ENCODE measurements around the gene RPUSD3.

RPUSD3 gene

GRCh38 chr3:9812870-9813483, 30.8 kb downstream of the RPUSD3 start:
- Histone ChIP-seq H3K79me2 (ENCODE audit: control insufficient read depth, insufficient read depth, low read length, unreplicated experiment) (no peaks in the 10 kb centered on the region), H3K4me3 (ENCODE audit: low read depth, low read length) (no peak overlapping the region), H3K4me1 (ENCODE audit: control insufficient read depth, insufficient read depth, low read length, unreplicated experiment) (peaks cover 19% of the 10 kb centered on the region), H3K36me3 (ENCODE audit: insufficient read depth, low read length) (no peaks in the 10 kb centered on the region), H3K27ac (ENCODE audit: low read depth, low read length) (no peak overlapping the region), H2AFZ (ENCODE audit: low read length, unreplicated experiment) (no peak overlapping the region), H3K27me3 (ENCODE audit: insufficient read depth, low read length) (no peaks in the 10 kb centered on the region)

GRCh38 chr3:9810846-9811245, 33.0 kb downstream of the RPUSD3 start:
- H3K36me3 ChIP-seq (ENCODE audit: insufficient read depth, low read length), result peaks cover 4% of the 10 kb centered on the region; the same call in 1 of the 2 replicates
- no peak overlapping the region for H3K27ac ChIP-seq (ENCODE audit: low read depth, low read length)
- H3K27me3 ChIP-seq (ENCODE audit: insufficient read depth, low read length), result no peaks in the 10 kb centered on the region
- no peak overlapping the region for H2AFZ ChIP-seq (ENCODE audit: low read length, unreplicated experiment)
- no peaks in the 10 kb centered on the region for H3K79me2 ChIP-seq (ENCODE audit: control insufficient read depth, insufficient read depth, low read length, unreplicated experiment)
- peak overlapping the region; percentile 76 for H3K4me3 ChIP-seq (ENCODE audit: low read depth, low read length)
- H3K4me1 ChIP-seq (ENCODE audit: control insufficient read depth, insufficient read depth, low read length, unreplicated experiment), result peaks cover 25% of the 10 kb centered on the region

- peak overlapping the region; percentile 79; the same call in 1 of the 2 replicates for H3K27ac ChIP-seq (ENCODE audit: low read depth, low read length)
- peak overlapping the region; percentile 76 for H3K4me3 ChIP-seq (ENCODE audit: low read depth, low read length)
- H2AFZ ChIP-seq (ENCODE audit: low read length, unreplicated experiment), result peak overlapping the region; percentile 57
- peaks cover 7% of the 10 kb centered on the region; the same call in 1 of the 2 replicates for H3K36me3 ChIP-seq (ENCODE audit: insufficient read depth, low read length)
- no peaks in the 10 kb centered on the region for H3K79me2 ChIP-seq (ENCODE audit: control insufficient read depth, insufficient read depth, low read length, unreplicated experiment)
- peaks cover 25% of the 10 kb centered on the region for H3K4me1 ChIP-seq (ENCODE audit: control insufficient read depth, insufficient read depth, low read length, unreplicated experiment)
- H3K27me3 ChIP-seq (ENCODE audit: insufficient read depth, low read length), result no peaks in the 10 kb centered on the region
These were observed 33.4 kb downstream of the RPUSD3 start for GRCh38 chr3:9810433-9810770.

DNA sequence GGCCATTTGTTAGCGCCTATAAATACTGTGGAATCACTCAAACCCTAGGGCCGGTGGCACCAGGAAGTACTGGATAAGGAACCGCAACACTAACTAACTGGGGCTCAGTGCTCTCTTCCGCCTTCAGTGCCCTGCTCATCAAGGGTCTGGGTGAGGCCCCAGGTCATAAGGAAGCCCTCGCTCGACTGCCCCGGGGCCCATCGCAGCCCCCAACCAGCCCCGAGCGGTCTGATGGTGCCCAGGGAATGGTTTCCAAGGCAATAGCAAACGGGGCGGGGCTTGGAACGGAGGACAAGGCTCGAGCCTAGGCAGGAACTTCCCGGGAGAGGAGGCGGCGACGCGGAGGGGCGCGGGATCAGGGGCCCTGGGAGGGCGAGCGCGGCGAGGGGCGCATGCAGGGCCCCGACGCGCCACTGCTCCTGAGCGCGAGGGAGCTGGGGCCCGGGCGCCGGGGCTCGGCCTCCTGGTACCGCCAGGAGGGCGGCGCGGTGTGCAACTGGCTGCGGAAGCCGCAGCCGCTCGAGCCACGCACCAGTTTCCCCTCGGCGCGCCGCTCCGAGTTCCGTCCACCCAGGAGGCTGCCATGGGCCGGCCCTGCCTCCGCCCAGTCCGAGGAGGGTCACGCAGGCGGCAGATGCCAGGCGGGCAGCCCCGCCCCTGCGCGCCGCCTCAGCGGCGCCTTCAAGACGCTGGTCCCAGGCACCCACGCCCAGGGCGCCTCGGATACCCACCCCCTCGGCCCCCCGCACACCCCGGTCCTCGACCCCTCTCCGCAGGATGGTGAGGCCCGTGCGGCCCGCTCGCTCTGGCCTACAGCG, 34.0 kb downstream of the RPUSD3 start, which contains the start of gene TTLL3:
TTLL3 (plus strand) TSS at position 648 of the 818 bp plus-strand sequence. CDS start 400 bp downstream, outside the sequence.
- H2AFZ ChIP-seq (ENCODE audit: low read length, unreplicated experiment), result peak within 1 kb of the TSS; percentile 57
- H3K27me3 ChIP-seq (ENCODE audit: insufficient read depth, low read length), result no peaks in the 10 kb centered on the region
- H3K4me3 ChIP-seq (ENCODE audit: low read depth, low read length), result peak within 1 kb of the TSS; percentile 76
- peaks cover 13% of the 10 kb centered on the region; the same call in 1 of the 2 replicates for H3K36me3 ChIP-seq (ENCODE audit: insufficient read depth, low read length)
- H3K79me2 ChIP-seq (ENCODE audit: control insufficient read depth, insufficient read depth, low read length, unreplicated experiment), result no peaks in the 10 kb centered on the region
- H3K4me1 ChIP-seq (ENCODE audit: control insufficient read depth, insufficient read depth, low read length, unreplicated experiment), result peaks cover 25% of the 10 kb centered on the region
- peak within 1 kb of the TSS; percentile 79 for H3K27ac ChIP-seq (ENCODE audit: low read depth, low read length)

- peaks cover 19% of the 10 kb centered on the region; the same call in 1 of the 2 replicates for H3K36me3 ChIP-seq (ENCODE audit: insufficient read depth, low read length)
- peak overlapping the region; percentile 79 for H3K27ac ChIP-seq (ENCODE audit: low read depth, low read length)
- peaks cover 25% of the 10 kb centered on the region for H3K4me1 ChIP-seq (ENCODE audit: control insufficient read depth, insufficient read depth, low read length, unreplicated experiment)
- H2AFZ ChIP-seq (ENCODE audit: low read length, unreplicated experiment), result no peak overlapping the region
- no peaks in the 10 kb centered on the region for H3K79me2 ChIP-seq (ENCODE audit: control insufficient read depth, insufficient read depth, low read length, unreplicated experiment)
- H3K4me3 ChIP-seq (ENCODE audit: low read depth, low read length), result peak overlapping the region; percentile 76
- no peaks in the 10 kb centered on the region for H3K27me3 ChIP-seq (ENCODE audit: insufficient read depth, low read length)
These were observed 34.6 kb downstream of the RPUSD3 start for GRCh38 chr3:9809239-9809614.

DNA sequence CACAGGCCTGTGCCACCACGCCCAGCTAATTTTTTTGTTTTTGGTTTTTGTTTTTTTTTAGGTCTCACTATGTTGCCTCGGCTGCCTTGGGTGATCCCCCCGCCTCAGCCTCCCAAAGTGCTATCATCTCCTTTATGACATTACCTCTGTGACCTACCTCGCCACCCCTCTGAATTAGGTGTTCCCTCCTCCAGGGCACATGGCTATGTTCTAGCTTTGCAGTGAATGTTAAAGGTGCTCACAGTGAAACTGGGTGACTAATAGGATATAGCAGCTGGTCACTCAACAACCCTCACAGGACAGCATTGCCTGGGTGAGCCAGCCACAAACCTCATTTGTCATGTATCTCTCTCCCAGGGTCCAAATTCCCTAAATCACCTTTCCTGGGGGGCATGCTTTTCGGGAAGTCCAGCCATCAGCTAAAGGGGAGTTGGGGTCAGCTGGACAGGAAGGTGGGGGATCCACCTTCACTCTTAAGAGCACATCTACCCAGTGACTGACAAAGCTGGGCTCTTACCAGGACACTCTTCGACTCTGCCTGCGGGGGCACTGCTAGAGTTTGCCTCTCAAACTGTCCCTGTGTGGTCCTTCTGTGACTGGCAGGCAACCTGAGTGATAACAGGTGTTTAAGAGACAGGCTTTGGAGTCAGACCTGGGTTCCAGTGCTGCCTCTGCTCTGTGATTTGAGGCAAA, 35.3 kb downstream of the RPUSD3 start:
- Histone ChIP-seq H3K27ac (ENCODE audit: low read depth, low read length) (peak overlapping the region; percentile 79), H3K36me3 (ENCODE audit: insufficient read depth, low read length) (peaks cover 24% of the 10 kb centered on the region), H3K27me3 (ENCODE audit: insufficient read depth, low read length) (no peaks in the 10 kb centered on the region), H3K4me3 (ENCODE audit: low read depth, low read length) (no peak overlapping the region), H3K4me1 (ENCODE audit: control insufficient read depth, insufficient read depth, low read length, unreplicated experiment) (peaks cover 25% of the 10 kb centered on the region), H2AFZ (ENCODE audit: low read length, unreplicated experiment) (no peak overlapping the region), H3K79me2 (ENCODE audit: control insufficient read depth, insufficient read depth, low read length, unreplicated experiment) (peaks cover 4% of the 10 kb centered on the region)

GRCh38 chr3:9807981-9808344, 35.8 kb downstream of the RPUSD3 start:
- Histone ChIP-seq H3K79me2 (ENCODE audit: control insufficient read depth, insufficient read depth, low read length, unreplicated experiment) (peaks cover 5% of the 10 kb centered on the region), H3K27me3 (ENCODE audit: insufficient read depth, low read length) (no peaks in the 10 kb centered on the region), H3K4me1 (ENCODE audit: control insufficient read depth, insufficient read depth, low read length, unreplicated experiment) (peaks cover 25% of the 10 kb centered on the region), H3K4me3 (ENCODE audit: low read depth, low read length) (no peak overlapping the region), H2AFZ (ENCODE audit: low read length, unreplicated experiment) (no peak overlapping the region), H3K27ac (ENCODE audit: low read depth, low read length) (no peak overlapping the region), H3K36me3 (ENCODE audit: insufficient read depth, low read length) (peaks cover 29% of the 10 kb centered on the region)

GRCh38 chr3:9806688-9807589, 36.9 kb downstream of the RPUSD3 start:
- Histone ChIP-seq H2AFZ (ENCODE audit: low read length, unreplicated experiment) (no peak overlapping the region), H3K36me3 (ENCODE audit: insufficient read depth, low read length) (peaks cover 29% of the 10 kb centered on the region), H3K27me3 (ENCODE audit: insufficient read depth, low read length) (no peaks in the 10 kb centered on the region), H3K27ac (ENCODE audit: low read depth, low read length) (no peak overlapping the region), H3K79me2 (ENCODE audit: control insufficient read depth, insufficient read depth, low read length, unreplicated experiment) (peaks cover 5% of the 10 kb centered on the region), H3K4me1 (ENCODE audit: control insufficient read depth, insufficient read depth, low read length, unreplicated experiment) (peaks cover 25% of the 10 kb centered on the region), H3K4me3 (ENCODE audit: low read depth, low read length) (no peak overlapping the region)

DNA sequence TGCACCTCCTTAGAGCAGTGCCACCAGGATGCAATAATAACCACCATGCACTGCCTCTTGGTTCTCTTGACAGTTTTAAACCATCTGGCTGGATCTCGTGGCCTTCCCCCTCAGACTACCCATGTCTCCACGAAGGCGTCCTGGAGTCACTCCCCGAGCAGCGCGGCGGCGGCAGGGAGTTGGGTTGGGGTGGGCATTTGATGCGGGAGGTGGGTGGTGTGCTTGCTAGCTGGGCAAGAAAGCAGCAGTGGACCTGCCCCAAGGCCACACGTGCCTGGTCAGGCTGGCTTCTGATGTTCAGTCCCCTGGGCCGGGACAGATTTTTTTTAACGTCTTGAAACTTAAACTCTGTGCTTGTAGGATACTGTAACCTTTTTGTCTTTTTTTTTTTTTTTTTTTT, 37.7 kb downstream of the RPUSD3 start:
- Histone ChIP-seq H3K79me2 (ENCODE audit: control insufficient read depth, insufficient read depth, low read length, unreplicated experiment) (peaks cover 5% of the 10 kb centered on the region), H3K36me3 (ENCODE audit: insufficient read depth, low read length) (peaks cover 35% of the 10 kb centered on the region), H3K27ac (ENCODE audit: low read depth, low read length) (no peak overlapping the region), H3K27me3 (ENCODE audit: insufficient read depth, low read length) (no peaks in the 10 kb centered on the region), H3K4me1 (ENCODE audit: control insufficient read depth, insufficient read depth, low read length, unreplicated experiment) (peaks cover 22% of the 10 kb centered on the region), H3K4me3 (ENCODE audit: low read depth, low read length) (no peak overlapping the region), H2AFZ (ENCODE audit: low read length, unreplicated experiment) (no peak overlapping the region)

- Histone ChIP-seq H3K4me3 (ENCODE audit: low read depth, low read length) (no peak overlapping the region), H3K79me2 (ENCODE audit: control insufficient read depth, insufficient read depth, low read length, unreplicated experiment) (peaks cover 5% of the 10 kb centered on the region), H3K4me1 (ENCODE audit: control insufficient read depth, insufficient read depth, low read length, unreplicated experiment) (peaks cover 16% of the 10 kb centered on the region), H3K27ac (ENCODE audit: low read depth, low read length) (no peak overlapping the region), H3K27me3 (ENCODE audit: insufficient read depth, low read length) (no peaks in the 10 kb centered on the region), H3K36me3 (ENCODE audit: insufficient read depth, low read length) (peaks cover 39% of the 10 kb centered on the region), H2AFZ (ENCODE audit: low read length, unreplicated experiment) (no peak overlapping the region)
These were observed 38.8 kb downstream of the RPUSD3 start for GRCh38 chr3:9804996-9805395.
